HL-60 (cell line): ENCODE results near the gene KAT2B.

Experiments
- CTCF ChIP-seq: IDR thresholded peaks from one replicate; pipeline ENCODE4 v1.5.1; 2011; ENCODE audit warnings: low read length, control low read depth, inconsistent platforms; ENCODE audit not compliant: insufficient read depth
- GABPA ChIP-seq: IDR thresholded peaks from 2 replicates; pipeline ENCODE4 v1.6.1; 2012; ENCODE audit warnings: low read depth
- POLR2AphosphoS5 ChIP-seq: IDR thresholded peaks from 2 replicates; pipeline ENCODE4 v1.6.1; 2012; ENCODE audit warnings: low read depth
- SPI1 ChIP-seq: IDR thresholded peaks from 2 replicates; pipeline ENCODE4 v1.6.1; 2012; ENCODE audit warnings: low read depth, mild to moderate bottlenecking, borderline replicate concordance
- TF ChIP-seq, protein P1 (sequence below): IDR thresholded peaks from 2 replicates; pipeline ENCODE4 v1.6.1; 2012; ENCODE audit warnings: low read depth; ENCODE audit not compliant: insufficient replicate concordance

GRCh38 chr3:20130106-20130505, 89.9 kb downstream of the KAT2B start:
- TF ChIP-seq CTCF (no peak), POLR2AphosphoS5 (no peak), GABPA (no peak), SPI1 (no peak)
- TF ChIP-seq, protein P1, sequence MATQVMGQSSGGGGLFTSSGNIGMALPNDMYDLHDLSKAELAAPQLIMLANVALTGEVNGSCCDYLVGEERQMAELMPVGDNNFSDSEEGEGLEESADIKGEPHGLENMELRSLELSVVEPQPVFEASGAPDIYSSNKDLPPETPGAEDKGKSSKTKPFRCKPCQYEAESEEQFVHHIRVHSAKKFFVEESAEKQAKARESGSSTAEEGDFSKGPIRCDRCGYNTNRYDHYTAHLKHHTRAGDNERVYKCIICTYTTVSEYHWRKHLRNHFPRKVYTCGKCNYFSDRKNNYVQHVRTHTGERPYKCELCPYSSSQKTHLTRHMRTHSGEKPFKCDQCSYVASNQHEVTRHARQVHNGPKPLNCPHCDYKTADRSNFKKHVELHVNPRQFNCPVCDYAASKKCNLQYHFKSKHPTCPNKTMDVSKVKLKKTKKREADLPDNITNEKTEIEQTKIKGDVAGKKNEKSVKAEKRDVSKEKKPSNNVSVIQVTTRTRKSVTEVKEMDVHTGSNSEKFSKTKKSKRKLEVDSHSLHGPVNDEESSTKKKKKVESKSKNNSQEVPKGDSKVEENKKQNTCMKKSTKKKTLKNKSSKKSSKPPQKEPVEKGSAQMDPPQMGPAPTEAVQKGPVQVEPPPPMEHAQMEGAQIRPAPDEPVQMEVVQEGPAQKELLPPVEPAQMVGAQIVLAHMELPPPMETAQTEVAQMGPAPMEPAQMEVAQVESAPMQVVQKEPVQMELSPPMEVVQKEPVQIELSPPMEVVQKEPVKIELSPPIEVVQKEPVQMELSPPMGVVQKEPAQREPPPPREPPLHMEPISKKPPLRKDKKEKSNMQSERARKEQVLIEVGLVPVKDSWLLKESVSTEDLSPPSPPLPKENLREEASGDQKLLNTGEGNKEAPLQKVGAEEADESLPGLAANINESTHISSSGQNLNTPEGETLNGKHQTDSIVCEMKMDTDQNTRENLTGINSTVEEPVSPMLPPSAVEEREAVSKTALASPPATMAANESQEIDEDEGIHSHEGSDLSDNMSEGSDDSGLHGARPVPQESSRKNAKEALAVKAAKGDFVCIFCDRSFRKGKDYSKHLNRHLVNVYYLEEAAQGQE: no peak
